Esophagus squamous epithelium (tissue), 5 donors: Measurements from ENCODE around the gene CNTNAP2. TPM values are rescaled to one million over a fixed set of nuclear protein-coding genes. Genes with fewer than 3 reads are reported as not detected.

Source experiments
- DNase-seq: peaks from one replicate; lab custom pipeline; 2025; lab: John Stamatoyannopoulos, UW
- H3K27ac ChIP-seq, 4 donors: fragments of 200-600 bp; sonication (generic); one replicate each; pipeline ENCODE4 v1.5.1; 2016 to 2019; ENCODE audit warnings: mild to moderate bottlenecking in 1 of 4
- H3K27me3 ChIP-seq, 4 donors: fragments of 200-600 bp; sonication (generic); 1 replicate in 3 of 4; 2 replicates in 1 of 4; pipeline versions ENCODE4 v1.5.1 to v1.6.0; 2017 to 2021; ENCODE audit warnings: antibody characterized with exemption in 1 of 4
- H3K36me3 ChIP-seq, 3 donors: fragments of 200-600 bp; sonication (generic); one replicate each; pipeline ENCODE4 v1.5.1; 2016 to 2019
- H3K4me1 ChIP-seq, 3 donors: fragments of 200-600 bp; sonication (generic); one replicate each; pipeline ENCODE4 v1.5.1; 2017 to 2019
- H3K4me3 ChIP-seq, 4 donors: fragments of 200-600 bp; sonication (generic); 1 replicate in 3 of 4; 2 replicates in 1 of 4; pipeline ENCODE4 v1.5.1; 2016 to 2019; ENCODE audit warnings: mild to moderate bottlenecking in 2 of 4, moderate library complexity in 1 of 4
- H3K9me3 ChIP-seq, 3 donors: fragments of 200-600 bp; sonication (generic); one replicate each; pipeline ENCODE4 v1.5.1; 2016 to 2019
- CTCF ChIP-seq, 6 experiments: fragments of 450-650 bp in 4 of 6; fragments of 200-600 bp in 2 of 6; sonication (generic) in 2 of 6; IDR thresholded peaks; one replicate each; pipeline ENCODE4 v1.5.1; 2016 to 2019; ENCODE audit warnings: antibody characterized with exemption in 6 of 6, mild to moderate bottlenecking in 4 of 6, moderate library complexity in 4 of 6
- POLR2A ChIP-seq, 4 donors: fragments of 450-650 bp; IDR thresholded peaks; one replicate each; pipeline ENCODE4 v1.6.1; 2017; ENCODE audit warnings: antibody characterized with exemption in 4 of 4, mild to moderate bottlenecking in 4 of 4, moderate library complexity in 3 of 4
- WGBS, 2 donors: methylation state at CpG; one replicate each; pipeline ENCODE4 v1.1.5; 2018; 5-methylcytosine and 5-hydroxymethylcytosine counted together
- intact Hi-C: fragments of 100-400 bp; cut with DNase I; formaldehyde crosslinking; loops from one replicate; pipeline ENCODE4 v1.15.0; 2022
- total RNA-seq, 4 donors: library from RNA; depleted of rRNA; stranded (reverse); fragments of >200 nt; gene quantifications; one replicate each; pipeline ENCODE4 v1.1.0, GENCODE V29; 2016
- donor health status: DM: yes; HTN: yes; CAD: no.

The CNTNAP2 gene
- total RNA-seq, 4 donors from 2014 or later: 0.95 to 2.3 (median 1.2) TPM

GRCh38 chr7:147069771-147070170 is 953.2 kb downstream of the CNTNAP2 start:
- Histone ChIP-seq H3K27me3 (no peaks in the 10 kb centered on the region), H3K9me3 (peaks cover 0 to 5% (median 0%) of the 10 kb centered on the region in 3 donors), H3K36me3 (no peaks in the 10 kb centered on the region), H3K27ac (no peak overlapping the region), H3K4me1 (no peaks in the 10 kb centered on the region), H3K4me3 (no peak overlapping the region)
- TF ChIP-seq CTCF (IDR thresholded peaks at IDR 0.05) (no peak), POLR2A (IDR thresholded peaks at IDR 0.05) (no peak)
- 47 to 60% methylated on average over 1 of the region's 1 CpG for WGBS, 2 donors
- intact Hi-C loops: no loop called here
- no peak for DNase-seq

- DNase-seq: no peak
- H3K4me3 ChIP-seq: no peak overlapping the region
- no peaks in the 10 kb centered on the region for H3K36me3 ChIP-seq
- H3K4me1 ChIP-seq: no peaks in the 10 kb centered on the region
- intact Hi-C loops: no loop called here
- no peak overlapping the region for H3K27ac ChIP-seq
- H3K9me3 ChIP-seq: peaks cover 0 to 5% (median 0%) of the 10 kb centered on the region in 3 donors
- 53 to 79% methylated on average over 1 of the region's 1 CpG for WGBS, 2 donors
- TF ChIP-seq CTCF (IDR thresholded peaks at IDR 0.05) (no peak), POLR2A (IDR thresholded peaks at IDR 0.05) (no peak)
- no peaks in the 10 kb centered on the region for H3K27me3 ChIP-seq
Measured at GRCh38 chr7:147070886-147071285, 954.3 kb downstream of the CNTNAP2 start.

GRCh38 chr7:147071536-147071935 is 954.9 kb downstream of the CNTNAP2 start:
- 65 to 77% methylated on average over 1 of the region's 1 CpG for WGBS, 2 donors

GRCh38 chr7:147078312-147078711 is 961.7 kb downstream of the CNTNAP2 start:
- 70 to 82% methylated on average over 3 of the region's 3 CpGs for WGBS, 2 donors
- no peaks in the 10 kb centered on the region for H3K36me3 ChIP-seq
- H3K27me3 ChIP-seq: no peaks in the 10 kb centered on the region
- no peaks in the 10 kb centered on the region for H3K4me1 ChIP-seq
- H3K9me3 ChIP-seq: no peaks in the 10 kb centered on the region
- no peak for DNase-seq
- no peak overlapping the region for H3K27ac ChIP-seq
- intact Hi-C loops: no loop called here
- no peak overlapping the region for H3K4me3 ChIP-seq
- no peak for TF ChIP-seq POLR2A (IDR thresholded peaks at IDR 0.05)
- TF ChIP-seq CTCF (IDR thresholded peaks at IDR 0.05): no peak

More at GRCh38 chr7:147071536-147071935, 954.9 kb downstream of the CNTNAP2 start:
- TF ChIP-seq POLR2A (IDR thresholded peaks at IDR 0.05) (no peak), CTCF (IDR thresholded peaks at IDR 0.05) (no peak)
- no peaks in the 10 kb centered on the region for H3K27me3 ChIP-seq
- H3K4me1 ChIP-seq: no peaks in the 10 kb centered on the region
- H3K4me3 ChIP-seq: no peak overlapping the region
- intact Hi-C loops: no loop called here
- peaks cover 0 to 5% (median 0%) of the 10 kb centered on the region in 3 donors for H3K9me3 ChIP-seq
- no peak overlapping the region for H3K27ac ChIP-seq
- H3K36me3 ChIP-seq: no peaks in the 10 kb centered on the region
- no peak for DNase-seq

- no peak for DNase-seq
- no peaks in the 10 kb centered on the region for H3K36me3 ChIP-seq
- no peaks in the 10 kb centered on the region for H3K4me1 ChIP-seq
- H3K4me3 ChIP-seq: no peak overlapping the region
- WGBS, 2 donors: 61 to 78% methylated on average over 2 to 5 of the region's 5 CpGs
- H3K27ac ChIP-seq: no peak overlapping the region
- intact Hi-C loops: no loop called here
- H3K9me3 ChIP-seq: no peaks in the 10 kb centered on the region
- H3K27me3 ChIP-seq: no peaks in the 10 kb centered on the region
- no peak for TF ChIP-seq CTCF (IDR thresholded peaks at IDR 0.05)
Measured at GRCh38 chr7:147079083-147079482, 962.5 kb downstream of the CNTNAP2 start.
